MM.1S (cell line): ENCODE data around the gene SETBP1.

Experiments used
- EZH2 ChIP-seq: fragments of 300-600 bp; sonication (generic); optimal IDR thresholded peaks from 2 replicates; pipeline ENCODE3; 2017; ENCODE audit warnings: low read depth, mild to moderate bottlenecking, antibody characterized with exemption, low read length, mixed read lengths
- EZH2phosphoT487 ChIP-seq: fragments of 300-600 bp; sonication (generic); IDR thresholded peaks from 2 replicates; pipeline ENCODE4 v1.6.1; 2018; ENCODE audit warnings: antibody characterized with exemption, low read length
- TF ChIP-seq, protein P1 (sequence below): fragments of 300-600 bp; sonication (generic); IDR thresholded peaks from 2 replicates; pipeline ENCODE4 v1.5.1; 2016; ENCODE audit warnings: antibody characterized with exemption, low read length, mixed read lengths

DNA sequence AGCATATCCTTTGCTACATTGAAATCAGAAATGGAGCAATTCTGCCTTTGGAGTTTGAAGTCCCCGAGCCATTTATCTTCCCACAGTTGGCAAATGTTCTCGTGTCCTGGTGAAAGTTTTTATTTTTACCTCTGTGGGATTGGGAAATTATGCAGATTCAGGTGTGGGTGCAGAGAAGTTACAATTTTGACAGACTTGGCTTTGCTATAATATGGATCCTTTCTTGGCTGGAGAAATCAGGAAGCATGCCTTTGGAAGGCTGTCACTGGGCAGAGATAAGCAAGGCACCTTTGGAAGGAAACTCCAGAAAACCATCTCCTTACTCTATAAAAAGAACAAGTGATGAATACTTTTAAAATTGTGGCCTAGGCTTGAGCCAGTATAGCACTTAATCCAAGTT lies 278.3 kb downstream of the SETBP1 start:
- TF ChIP-seq, protein P1, sequence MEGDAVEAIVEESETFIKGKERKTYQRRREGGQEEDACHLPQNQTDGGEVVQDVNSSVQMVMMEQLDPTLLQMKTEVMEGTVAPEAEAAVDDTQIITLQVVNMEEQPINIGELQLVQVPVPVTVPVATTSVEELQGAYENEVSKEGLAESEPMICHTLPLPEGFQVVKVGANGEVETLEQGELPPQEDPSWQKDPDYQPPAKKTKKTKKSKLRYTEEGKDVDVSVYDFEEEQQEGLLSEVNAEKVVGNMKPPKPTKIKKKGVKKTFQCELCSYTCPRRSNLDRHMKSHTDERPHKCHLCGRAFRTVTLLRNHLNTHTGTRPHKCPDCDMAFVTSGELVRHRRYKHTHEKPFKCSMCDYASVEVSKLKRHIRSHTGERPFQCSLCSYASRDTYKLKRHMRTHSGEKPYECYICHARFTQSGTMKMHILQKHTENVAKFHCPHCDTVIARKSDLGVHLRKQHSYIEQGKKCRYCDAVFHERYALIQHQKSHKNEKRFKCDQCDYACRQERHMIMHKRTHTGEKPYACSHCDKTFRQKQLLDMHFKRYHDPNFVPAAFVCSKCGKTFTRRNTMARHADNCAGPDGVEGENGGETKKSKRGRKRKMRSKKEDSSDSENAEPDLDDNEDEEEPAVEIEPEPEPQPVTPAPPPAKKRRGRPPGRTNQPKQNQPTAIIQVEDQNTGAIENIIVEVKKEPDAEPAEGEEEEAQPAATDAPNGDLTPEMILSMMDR, result no peak
- no peak for TF ChIP-seq EZH2phosphoT487
- TF ChIP-seq EZH2, result no peak
